SW 1271 (cell line): ENCODE data around the gene DNM3.

Experiments
- DNase-seq, 2 experiments: peaks; one replicate each; lab custom pipeline; 2025; lab: John Stamatoyannopoulos, UW

The DNM3 gene

GRCh38 chr1:172455451-172455850 lies 614.2 kb downstream of the DNM3 start:
- DNase-seq = no peak

DNA sequence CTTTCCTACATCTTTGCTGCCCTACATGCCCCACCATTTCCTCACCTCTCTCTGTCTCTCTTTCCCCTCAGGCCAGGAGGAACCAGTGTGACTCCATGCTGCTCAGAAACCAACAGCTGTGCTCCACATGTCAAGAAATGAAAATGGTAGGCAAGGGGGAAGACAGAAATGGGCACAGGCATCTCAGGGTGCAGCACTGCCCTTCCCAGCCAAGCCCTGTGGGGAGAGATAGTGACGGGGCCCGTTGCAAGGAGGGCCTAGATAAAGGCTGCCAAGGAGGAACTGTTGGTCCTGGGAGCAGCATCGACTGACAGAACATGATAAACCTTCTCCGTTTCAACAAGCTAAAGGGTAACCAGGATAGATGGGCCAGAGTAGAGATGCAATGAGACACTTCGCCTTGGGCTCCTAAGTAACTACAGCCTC lies 615.1 kb downstream of the DNM3 start:
- DNase-seq = no peak

DNA sequence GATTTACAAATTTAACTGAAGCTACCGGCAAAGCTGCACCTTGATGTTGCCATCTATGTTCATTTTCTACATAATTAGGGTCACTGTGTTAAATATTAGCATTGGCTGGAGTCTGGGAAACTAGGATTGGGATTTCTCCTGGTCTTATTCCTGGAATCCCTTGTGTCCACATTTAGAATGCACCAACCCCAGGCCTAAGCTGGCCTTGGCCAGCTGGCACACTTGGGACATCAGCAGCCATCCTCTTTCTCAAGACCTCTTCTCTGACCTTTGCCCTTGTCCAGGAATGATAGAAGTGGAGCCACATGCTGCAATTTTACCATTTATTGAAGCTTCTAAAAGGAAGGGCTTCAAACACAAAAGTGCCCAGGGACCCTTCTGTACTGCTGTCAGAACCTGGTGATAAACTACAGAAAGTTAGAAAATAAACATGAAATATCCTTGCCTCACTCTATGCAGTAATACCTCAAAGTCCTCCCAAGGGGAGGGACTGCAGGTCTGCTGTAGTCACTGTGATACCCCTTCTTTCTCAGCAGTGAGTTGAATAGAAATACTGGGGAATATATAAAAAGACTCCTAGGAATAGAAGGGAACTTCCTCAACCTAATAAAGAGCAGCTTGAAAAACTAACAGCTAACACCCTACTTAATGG lies 616.3 kb downstream of the DNM3 start:
- DNase-seq = no peak

DNA sequence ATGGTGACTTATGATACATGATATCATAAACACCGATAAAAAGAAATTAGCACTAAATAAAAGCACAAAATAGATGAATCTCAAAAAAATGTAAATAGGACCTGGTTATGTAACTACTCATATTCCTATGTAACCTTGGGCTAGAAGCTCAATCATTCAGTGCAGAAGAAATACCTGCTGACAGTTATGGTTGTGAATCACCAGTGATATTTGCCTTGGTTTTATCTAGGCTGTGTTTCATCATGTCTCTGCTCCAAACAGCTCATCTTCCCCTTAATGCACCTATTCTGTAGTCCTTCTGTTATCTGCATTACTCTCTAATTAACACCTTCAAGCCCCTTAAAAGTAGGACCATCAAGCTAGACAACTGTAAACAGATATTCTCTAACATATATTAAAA lies 618.9 kb downstream of the DNM3 start:
- DNase-seq = no peak

DNA sequence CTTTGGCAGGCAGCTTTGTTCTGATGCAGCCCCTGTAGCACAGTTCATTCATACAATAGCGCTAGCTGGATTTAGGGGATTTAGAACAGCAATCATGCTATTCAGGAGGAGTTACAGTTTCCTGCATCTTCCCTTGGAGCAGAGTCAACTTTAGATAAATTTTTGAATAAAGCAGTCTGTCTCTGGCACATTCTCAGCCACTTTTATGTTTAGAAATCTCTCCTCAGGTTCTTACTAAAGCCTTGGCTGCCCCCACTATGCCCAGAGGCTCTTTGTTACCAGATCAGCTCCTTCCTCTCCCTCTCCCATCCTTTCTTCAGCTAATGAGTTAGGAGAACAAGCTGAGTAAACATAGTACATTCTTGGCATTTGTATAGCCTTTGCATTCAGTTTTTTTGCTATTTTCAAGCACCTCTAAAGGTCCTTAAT lies 619.6 kb downstream of the DNM3 start:
- DNase-seq = no peak
